HG02885 (cell line): Measurements from ENCODE around the gene NPHP4.

Source experiments
- ATAC-seq: cut with Tn5 transposase; IDR thresholded peaks from one replicate; pipeline ENCODE4 v1.9.1; 2021; ENCODE audit warnings: mild to moderate bottlenecking; ENCODE audit not compliant: unreplicated experiment, poor library complexity

Gene NPHP4

DNA sequence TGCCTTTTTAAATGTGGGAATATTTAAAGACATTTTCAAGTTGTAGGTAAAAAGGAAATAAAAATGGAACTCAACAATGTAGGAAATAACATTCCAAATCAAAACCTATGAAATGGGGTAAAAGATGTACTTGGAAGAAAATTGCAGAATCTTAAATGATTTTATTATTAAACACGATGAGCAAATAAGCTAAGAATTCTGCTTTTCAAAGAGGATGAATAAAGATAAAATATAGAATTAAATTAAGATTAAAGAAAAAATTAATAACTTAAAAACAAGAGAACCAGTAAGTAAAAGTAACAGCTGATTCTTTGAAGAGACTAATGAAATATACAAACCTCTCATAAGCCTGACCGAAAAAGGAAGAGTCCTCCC lies 74.0 kb downstream of the NPHP4 start:
- ATAC-seq, result no peak

DNA sequence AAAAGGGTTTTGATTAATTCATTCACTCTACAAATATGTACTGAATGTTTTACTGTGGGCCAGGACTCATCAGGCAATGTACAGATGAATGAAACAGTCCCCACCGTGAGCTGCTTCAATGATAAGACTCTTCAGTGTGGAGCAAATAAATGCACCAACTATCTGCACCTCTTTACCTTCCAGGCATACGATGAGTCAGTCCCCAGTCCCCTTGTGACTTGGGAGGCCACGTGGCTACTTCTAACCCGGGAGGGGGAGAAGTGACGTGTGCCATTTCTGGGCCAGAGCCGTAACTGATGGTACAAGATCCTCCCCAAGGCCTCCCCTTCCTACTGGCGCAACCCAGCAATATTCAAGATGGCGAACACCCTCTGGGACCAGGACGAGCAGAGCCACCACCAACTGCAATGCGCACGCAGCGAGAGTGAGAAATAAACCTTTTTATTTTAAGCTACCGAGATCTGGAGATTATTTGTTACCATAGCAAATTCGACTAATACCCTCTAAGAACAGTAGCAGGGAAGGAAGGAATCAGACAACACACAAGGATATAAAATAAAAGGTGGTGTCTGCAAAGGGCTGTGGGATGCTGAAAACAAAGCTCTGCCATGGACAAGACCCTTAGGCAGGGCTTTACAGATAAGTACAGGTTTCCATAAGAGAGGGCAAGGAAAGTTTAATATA lies 74.5 kb downstream of the NPHP4 start:
- no peak for ATAC-seq

DNA sequence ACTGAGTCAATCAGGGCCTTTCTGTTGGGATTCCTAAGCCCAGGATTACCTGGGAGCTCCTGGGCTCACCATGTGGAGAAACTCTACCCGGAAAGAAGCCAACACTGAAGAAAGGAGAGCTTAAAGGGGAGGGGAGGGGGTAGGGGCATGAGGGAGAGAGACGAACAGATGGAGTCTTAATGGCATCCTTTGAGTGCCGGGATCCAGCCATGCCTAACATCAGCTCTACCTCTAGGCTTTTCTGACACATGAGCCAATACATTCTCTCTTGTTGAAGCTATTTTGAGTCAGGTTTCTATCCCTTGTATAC lies 75.0 kb downstream of the NPHP4 start:
- ATAC-seq, result no peak

DNA sequence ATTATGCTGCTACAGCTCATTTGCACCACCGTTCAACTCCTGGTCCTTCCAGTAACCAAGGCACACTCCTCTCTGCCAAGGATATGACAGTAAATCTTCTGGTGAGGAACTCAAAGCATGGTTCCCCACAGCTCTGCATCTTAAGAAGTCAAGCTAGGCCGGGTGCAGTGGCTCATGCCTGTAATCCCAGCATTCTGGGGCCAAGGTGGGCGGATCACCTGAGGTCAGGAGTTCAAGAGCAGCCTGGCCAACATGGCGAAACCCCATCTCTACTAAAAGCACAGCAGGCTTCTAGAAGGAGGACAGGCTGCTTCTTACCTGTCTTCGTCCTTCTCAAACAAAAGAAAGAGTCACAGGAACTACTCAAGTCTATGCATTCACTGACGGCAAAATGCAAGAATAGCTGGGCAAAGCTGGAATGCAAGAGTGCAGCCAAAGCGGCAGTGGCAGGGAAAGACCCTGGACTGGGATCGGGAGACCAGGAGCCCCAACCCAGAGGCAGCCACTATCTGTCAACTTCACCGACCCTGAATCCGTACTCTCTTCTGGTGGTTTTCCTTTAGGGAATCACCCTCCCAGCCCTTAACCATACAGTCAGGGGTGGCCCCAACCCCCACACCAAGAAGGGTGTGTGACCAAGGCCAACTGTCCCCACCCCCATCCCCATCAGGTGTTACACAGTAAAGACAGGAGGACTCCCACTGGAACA lies 75.5 kb downstream of the NPHP4 start:
- ATAC-seq, result no peak

DNA sequence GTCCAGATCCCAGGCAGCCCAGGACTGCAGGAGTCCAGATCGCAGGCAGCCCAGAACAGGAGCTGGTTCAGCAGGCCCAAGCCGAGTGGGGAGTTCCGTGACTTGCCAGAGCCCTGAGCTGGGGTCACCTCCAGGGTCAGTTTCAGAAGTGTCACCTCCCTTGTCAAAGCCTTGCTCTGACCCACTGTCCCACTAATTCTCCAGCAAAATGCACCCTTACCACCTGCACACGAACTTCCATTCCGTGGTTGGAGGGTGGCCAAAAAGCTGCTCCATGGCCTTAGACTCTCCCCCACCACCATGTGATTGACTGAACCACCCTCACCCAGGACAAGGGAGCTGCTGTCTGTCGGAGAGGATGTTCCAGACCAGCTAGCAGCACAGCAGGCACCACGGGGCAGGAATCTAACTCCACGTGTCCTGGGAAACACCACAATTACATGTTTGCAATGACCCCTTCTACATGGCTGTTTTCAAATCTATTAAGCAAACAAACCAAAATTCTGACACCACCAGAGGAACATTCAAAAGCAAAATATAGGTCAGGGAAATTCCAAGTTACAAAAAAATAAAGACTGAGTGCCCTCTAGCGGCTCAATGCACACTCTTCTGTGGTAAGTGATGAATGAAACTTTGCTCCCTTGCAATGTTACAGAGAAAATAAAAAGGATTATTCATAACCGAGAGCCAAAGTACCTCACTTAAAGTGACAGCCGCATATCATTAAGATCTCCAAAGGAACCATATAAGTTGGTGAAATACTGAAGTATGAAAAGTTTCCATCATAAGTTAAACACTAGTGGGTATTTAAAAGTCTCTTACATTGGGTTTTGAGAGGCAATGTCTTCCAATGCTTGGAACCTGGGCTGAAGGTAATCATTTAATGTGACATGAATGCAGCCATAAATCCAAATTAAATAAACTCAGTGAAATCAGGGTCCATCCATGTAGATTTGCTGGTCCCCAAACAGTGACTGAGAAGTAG lies 76.3 kb downstream of the NPHP4 start:
- no peak for ATAC-seq

DNA sequence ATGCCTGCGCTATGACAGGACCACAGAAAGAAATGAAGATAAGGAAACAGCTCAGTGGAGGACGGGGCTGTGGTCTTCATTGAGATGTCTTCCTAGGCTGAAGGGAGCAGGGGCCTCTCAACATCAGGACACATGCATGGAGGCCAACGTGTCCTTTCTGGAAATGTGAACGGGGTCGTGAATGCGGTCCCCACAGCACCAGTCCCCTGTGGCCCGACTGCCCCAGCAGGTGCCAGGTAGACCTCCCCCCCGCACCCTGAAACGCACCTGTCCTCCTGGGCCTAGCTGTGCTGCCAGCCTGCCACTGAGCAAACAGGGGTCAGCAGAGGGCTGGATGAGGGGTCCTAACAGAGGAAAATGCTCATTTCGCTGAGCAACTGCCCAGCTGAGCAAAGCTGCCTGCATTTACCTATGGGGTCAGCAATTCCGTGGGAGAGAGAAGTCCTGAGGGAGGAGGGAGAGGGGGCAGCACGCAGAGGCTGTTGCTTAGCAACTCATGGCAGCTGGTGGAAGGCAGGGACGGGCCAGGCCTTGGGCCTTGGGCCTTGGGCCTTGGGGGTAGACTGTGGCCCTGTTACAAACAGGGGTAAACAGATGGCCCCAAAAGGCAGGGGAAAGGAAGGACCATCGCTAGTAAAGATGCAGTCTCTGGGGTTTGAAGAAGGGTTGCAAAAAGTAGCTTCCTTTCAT lies 77.4 kb downstream of the NPHP4 start:
- no peak for ATAC-seq

DNA sequence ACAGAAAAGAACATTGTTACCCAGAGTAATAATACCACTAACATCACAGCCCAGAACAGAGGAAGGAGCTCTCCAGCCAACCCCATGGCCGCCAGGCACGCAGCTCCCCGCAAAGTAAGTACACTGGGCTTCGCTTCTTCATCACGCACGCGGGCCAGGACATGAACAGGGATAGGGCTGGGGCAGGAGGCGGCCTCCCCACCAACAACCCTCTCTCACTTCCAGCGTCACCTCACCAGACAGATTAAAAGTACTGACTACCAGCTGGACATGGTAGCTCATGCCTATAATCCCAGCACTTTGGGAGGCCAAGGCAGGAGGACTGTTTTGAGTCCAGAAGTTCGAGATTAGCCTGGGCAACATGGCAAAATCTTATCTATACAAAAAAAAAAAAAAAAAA lies 78.3 kb downstream of the NPHP4 start:
- ATAC-seq, result no peak

DNA sequence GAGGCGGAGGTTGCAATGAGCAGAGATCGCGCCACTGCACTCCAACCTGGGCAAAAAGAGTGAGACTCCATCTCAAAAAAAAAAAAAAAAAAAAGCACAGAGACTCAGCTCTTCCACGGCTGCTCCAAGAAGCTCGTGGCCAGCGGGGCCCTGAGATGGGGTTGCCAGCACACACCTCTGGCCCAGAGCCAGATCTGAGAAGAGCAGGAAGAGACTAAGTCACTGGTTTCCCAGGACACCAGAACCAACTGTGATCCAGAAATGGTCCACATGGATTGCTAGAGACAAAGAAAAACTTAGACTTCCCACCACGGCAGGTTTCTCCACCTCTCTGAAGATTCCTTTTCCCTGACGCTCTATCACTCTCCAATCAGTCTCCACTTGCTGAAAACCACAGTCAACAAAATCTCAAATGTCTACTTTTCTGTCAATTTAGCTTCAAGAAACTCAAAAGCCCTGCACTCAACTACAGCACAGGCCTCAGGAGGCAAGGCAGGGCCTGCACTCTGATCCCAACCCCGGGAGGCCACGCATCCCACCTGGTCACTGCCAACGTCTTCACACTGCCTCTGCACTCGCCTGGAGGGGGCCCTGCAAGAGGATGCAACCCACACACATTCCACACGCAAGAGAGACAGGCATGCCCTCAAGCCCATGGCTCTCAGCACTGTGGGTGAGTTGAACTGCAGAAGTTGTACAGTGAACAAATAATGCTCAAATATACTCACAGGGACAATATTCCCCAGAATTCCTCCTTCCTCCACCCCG lies 79.0 kb downstream of the NPHP4 start:
- no peak for ATAC-seq

DNA sequence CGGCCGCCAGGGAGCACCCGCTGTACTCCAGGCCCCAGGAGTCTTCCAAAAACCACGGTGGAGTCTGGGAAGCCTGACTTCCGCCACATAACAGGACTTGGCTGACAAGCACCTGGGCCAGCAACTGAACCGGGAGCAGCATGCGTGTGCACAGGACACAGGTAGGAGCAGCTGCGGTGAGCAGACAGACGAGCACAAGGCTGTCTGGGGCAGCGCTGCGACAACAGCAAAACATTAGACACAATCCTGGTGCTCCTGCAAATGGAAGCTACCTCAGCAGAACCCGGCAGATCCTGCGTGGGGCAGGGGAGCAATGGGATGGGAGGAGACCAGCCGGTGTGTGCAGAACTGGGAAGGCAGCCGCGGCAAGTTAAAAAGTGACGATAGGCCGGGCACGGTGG lies 80.4 kb downstream of the NPHP4 start:
- ATAC-seq, result no peak

DNA sequence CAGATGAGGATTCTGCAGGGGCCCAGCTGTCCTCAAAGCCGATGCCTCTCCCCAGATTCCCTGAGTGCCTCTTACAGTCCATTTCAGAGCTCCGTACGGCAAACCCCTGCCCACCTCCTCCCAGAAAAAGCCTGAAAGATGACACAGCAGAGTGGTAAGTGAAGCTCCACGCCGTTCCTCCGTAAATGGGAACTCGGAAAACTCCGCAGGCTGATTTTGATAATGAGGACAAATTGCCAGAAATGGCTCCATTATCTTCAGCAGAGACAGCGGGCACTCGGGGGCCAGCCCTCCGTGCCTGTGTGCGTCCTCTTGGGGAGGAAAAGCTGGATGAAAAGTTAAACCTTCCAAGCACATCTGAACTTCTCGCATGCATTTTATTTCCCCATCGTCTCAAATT lies 81.1 kb downstream of the NPHP4 start:
- ATAC-seq, result no peak

DNA sequence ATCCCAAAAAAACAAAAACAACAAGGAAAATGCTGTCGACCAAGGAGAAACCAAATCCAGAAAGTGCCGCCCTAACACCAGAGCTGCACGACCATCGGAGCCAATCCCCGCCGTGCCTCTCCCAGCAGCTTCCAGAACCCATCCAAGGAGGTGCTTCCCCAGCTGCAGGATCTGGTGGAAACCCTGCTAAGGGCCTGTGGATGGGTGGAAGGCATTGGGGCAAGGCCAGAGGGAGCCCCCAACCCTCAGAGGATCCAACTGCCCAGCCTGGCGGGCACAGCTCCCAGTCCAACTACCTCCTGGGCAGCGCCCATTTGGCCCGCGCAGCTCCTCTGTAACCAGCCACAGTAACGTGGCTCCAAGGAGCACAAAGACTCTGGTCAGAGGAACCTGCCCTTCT lies 81.6 kb downstream of the NPHP4 start:
- no peak for ATAC-seq

DNA sequence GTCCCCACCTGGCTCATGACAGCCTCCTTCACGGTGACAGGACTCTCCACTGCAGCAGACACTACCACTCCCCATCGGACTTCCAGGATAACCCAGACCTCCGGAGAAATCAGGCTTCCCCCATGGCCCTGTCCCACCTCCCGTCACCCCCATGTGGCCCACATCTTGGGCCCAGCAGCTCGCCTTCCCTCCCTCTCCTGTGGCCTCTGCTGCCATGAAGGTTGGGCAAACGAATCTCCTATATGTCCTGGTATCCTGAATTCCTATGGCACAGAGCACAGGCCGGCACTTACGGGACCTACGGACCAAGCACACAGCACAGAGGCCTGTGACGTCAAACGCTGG lies 82.0 kb downstream of the NPHP4 start:
- no peak for ATAC-seq

DNA sequence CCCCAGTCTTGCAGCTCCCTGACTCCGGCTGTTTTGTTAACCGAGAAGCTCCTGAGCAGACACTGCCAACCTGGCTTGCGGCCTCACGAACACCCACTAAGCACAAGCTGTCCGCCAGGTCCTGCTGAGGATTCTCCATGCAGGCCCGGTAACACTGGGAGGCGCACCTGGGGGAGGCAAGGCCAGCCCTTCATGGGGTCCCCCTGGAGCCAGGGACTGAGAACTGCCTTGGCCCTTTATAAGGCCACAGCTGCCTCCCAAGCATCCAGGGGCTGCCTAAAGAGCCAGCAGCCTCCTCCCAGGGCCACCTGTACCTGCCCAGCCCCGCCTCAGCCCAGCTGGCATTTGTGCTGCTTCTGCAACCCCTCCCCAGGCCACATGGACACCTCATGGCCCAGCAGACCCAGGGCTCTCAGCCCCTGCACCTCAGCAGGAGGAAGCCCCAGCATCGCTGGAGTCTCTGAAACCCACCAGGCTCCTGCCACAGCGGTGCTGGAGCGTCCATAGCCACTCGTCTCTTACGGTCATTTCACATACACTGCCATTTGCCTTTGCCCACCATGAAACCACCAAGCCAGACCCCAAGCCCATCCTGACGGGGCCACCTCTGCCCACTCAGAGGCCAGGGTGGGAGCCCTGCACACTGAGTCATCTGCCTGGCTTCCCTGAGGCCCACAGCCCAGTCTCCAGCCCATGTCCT lies 82.5 kb downstream of the NPHP4 start:
- ATAC-seq, result no peak

DNA sequence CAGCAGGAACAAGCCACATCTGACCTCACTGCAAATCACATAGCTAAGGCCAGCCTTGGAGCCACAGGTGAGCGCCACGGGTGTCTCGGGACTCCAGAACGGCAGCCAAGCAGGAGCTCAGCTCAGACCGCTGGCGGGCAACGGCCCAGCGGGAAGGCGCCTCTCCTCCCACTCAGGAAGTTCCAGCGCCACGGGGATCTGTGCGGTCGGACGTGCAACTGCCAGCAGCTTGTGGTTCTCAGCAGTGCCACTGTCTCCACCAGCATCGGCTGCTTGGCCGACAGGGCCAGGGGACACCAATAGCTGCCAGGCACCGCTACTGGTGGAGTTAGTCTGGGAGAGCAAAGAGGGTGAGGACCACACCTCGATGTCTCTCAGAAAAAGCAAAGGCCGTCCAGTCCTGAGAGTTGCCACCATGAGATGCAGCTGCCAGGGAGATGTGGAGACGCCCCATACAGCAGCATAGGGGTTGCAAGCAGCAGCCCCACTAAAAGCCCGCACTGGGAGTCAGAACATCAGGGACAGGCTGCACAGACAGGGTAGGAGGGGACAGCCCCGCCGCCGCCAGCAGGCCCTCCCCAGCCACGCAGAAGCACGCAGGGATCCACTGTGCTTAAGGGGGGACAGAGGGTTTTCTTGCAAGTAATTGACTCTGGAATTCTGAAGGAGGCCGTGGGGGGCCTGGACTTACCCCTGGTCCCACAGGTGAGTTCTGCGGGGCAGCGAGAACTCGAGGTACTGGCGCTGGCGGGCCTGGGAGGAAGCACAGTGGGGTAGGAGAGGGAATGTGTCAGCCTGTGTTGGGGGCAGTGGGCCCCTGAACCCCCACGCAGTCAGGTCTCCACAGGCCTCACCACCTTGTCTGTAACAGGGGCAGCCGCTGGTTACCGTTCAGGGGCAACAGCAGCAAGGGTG lies 83.5 kb downstream of the NPHP4 start:
- ATAC-seq, result no peak

DNA sequence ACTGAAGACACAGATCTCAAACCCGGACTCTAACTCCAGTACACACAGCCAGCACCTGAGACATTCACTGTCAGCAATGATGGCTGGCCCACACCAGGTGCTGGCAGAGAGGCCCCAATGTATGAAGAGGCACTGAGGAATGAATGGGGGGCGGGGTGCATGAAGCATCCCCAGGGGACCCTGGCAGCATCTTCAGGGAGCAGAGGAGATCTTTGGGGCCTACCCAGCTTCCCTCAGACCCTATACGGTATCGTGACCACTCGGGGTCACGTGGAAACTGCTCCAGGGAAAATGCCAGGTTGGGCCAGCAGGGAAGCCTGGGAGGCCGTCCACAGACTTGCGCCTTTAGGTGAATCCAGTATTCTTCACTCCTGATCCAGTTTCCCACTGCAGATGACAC lies 84.3 kb downstream of the NPHP4 start:
- no peak for ATAC-seq

DNA sequence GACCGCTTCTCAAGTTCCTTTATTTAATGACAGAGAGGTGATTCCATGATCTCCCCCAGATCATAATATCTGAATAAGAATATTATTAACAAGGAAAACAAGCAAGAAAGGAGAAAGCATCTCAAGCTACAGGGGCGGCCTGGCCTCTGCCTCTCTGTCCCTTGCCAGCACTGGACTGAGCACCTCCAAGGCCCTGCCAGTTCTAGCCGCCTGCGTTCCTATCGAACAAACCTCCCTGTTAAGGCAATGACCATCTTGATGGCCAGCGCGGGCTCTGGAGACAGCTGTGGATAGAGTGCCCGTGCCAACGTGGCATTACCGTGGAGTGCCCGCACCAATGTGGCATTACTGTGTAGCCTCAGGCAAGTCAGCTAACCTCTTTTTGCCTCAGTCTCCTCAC lies 84.8 kb downstream of the NPHP4 start:
- ATAC-seq, result no peak

DNA sequence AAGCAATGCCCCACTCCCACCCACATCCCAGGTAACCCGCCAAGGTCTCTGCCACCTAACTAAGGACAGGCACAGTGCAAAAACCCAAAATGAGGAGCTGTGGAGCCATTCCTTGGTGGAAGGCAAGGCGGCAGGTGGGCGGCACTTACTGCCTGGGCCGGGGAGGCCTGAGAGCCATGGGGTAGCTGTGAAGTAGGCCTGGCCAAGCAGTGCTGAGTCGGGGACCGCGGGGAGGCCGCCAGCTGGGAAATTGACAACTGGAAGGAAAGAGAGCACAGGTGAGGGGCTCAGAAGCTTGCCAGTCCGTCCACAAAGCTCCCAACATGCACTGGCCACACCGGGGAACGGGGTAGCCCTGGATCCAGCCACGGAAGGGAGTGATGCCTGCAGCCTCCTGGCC lies 85.3 kb downstream of the NPHP4 start:
- no peak for ATAC-seq

DNA sequence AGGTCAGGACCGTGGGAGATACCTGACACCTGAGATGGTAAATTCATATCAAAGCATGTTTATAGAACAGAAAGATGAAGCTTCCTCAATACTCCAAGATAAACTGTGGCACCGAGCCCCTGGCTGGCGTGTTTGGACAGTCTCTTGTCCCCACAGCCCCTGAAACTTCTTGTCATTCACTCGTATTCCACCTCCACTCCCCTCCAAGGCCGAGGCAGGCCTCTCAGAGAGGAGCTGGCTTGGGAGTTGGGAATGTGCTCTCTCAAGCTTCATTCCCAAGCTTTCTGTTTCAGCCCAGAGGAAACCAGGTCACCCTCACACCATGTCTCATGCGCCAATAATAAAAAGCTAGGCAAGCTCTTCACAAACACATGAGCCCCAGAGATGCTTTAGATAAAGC lies 86.1 kb downstream of the NPHP4 start:
- ATAC-seq, result no peak

DNA sequence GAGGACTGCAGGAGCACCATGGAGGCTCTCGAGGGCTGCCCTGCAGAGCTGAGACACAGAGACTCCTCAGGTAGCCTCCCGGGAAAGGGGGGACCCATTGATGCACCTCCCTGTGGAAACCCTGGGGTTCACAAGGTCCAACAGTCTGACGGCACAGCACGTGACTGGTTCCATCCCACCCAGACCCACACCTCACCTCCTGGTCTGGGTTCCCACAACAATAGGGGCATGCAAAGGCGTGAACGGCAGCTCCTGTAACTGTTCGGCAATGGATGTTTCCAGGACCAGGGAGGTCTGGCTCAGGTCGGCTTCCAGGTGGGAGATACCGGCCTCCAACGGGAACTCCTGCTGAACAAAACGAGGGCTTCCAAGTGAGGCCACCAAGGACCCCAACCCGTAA lies 86.8 kb downstream of the NPHP4 start:
- ATAC-seq, result no peak
